NCI-H1436 (cell line): ENCODE measurements around the gene GCNT3.
A peak's percentile ranks its signal among the peaks of the same experiment; 100 is the strongest.

Experiments used
- DNase-seq: peaks from one replicate; lab custom pipeline; 2025; lab: John Stamatoyannopoulos, UW

The GCNT3 gene

GRCh38 chr15:59611276-59612260 lies at the start of gene GCNT3:
Gene GCNT3, plus strand, starts transcription at chr15:59611783. Its CDS starts 6,456 bp downstream, at chr15:59618239.
- DNase-seq: no peak

- no peak for DNase-seq
Observed at GRCh38 chr15:59562448-59563186, 49.0 kb upstream of the GCNT3 start.

GRCh38 chr15:59565299-59565698 lies 46.3 kb upstream of the GCNT3 start:
- no peak for DNase-seq

- no peak for DNase-seq
Observed at GRCh38 chr15:59567324-59567723, 44.3 kb upstream of the GCNT3 start.

- DNase-seq: no peak
Observed at GRCh38 chr15:59569477-59569876, 42.1 kb upstream of the GCNT3 start.

- no peak for DNase-seq
Observed at GRCh38 chr15:59570315-59570714, 41.3 kb upstream of the GCNT3 start.

GRCh38 chr15:59571606-59572005 lies 40.0 kb upstream of the GCNT3 start:
- no peak for DNase-seq

GRCh38 chr15:59583088-59583487 lies 28.5 kb upstream of the GCNT3 start:
- no peak for DNase-seq

- peak; percentile 22 for DNase-seq
Observed at GRCh38 chr15:59587085-59587826, 24.3 kb upstream of the GCNT3 start.

GRCh38 chr15:59590027-59590426 lies 21.6 kb upstream of the GCNT3 start:
- no peak for DNase-seq

- DNase-seq: no peak
Observed at GRCh38 chr15:59591356-59591755, 20.2 kb upstream of the GCNT3 start.

- no peak for DNase-seq
Observed at GRCh38 chr15:59594493-59594942, 17.1 kb upstream of the GCNT3 start.

- DNase-seq: no peak
Observed at GRCh38 chr15:59594991-59595390, 16.6 kb upstream of the GCNT3 start.

- no peak for DNase-seq
Observed at GRCh38 chr15:59595434-59595915, 16.1 kb upstream of the GCNT3 start.

GRCh38 chr15:59596640-59597039 lies 14.9 kb upstream of the GCNT3 start:
- DNase-seq: no peak

GRCh38 chr15:59598461-59598860 lies 13.1 kb upstream of the GCNT3 start:
- no peak for DNase-seq

GRCh38 chr15:59605994-59606393 lies 5.6 kb upstream of the GCNT3 start:
- no peak for DNase-seq

GRCh38 chr15:59609730-59610712 lies 1.6 kb upstream of the GCNT3 start:
- no peak for DNase-seq

- no peak for DNase-seq
Observed at GRCh38 chr15:59614153-59614552, 2.6 kb downstream of the GCNT3 start.

- DNase-seq: no peak
Observed at GRCh38 chr15:59615661-59616060, 4.1 kb downstream of the GCNT3 start.

GRCh38 chr15:59616379-59616778 lies 4.8 kb downstream of the GCNT3 start:
- no peak for DNase-seq
